ENCODE measurements around the gene KIAA1671.

KIAA1671 gene

DNA sequence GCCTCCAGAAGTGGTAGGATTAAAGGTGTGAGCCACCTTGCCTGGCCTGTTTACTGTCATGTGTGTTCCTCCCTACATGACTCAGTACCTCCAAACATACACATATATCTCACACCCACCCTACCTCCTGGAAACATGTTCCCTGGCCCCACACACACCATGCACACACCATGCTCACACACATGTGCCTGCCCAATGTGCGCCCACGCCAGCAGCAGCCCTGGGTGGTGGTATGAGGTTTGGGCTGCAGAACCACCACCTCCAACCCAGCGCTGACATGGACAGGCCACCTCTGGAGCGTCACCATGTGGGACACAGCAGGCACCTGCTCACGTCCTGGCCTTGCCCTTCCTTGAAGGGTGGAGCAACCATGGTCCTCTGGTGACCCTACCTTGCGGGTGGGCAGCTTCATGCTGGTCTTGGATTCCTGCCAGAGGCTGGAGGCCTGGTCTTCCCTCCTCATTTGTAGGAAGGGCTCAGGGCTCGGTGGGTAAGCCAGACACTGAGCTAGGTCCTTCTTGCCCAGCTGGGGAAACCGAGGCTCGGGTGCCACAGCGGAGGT is 37.9 kb downstream of the KIAA1671 start:
- no peaks in the 10 kb centered on the region for H3K9me3 ChIP-seq (ENCODE audit: insufficient read depth, low read length)
- no peak for DNase-seq (ENCODE audit: low read depth, low spot score)
- H3K9ac ChIP-seq (ENCODE audit: insufficient read length, low read depth) = no peak overlapping the region
- H3K36me3 ChIP-seq (ENCODE audit: insufficient read depth, insufficient read length, low read length) = no peaks in the 10 kb centered on the region
- H3K4me3 ChIP-seq (ENCODE audit: insufficient read length, low read depth) = no peak overlapping the region
- H3K27me3 ChIP-seq (ENCODE audit: insufficient read depth, insufficient read length) = no peaks in the 10 kb centered on the region
- H3K4me1 ChIP-seq (ENCODE audit: insufficient read depth, insufficient read length) = peaks cover 8% of the 10 kb centered on the region
- TF ChIP-seq SUZ12 (IDR thresholded peaks at IDR 0.05; ENCODE audit: extremely low read depth, insufficient read depth, insufficient read length) (no peak), YY1 (IDR thresholded peaks at IDR 0.05; ENCODE audit: insufficient read depth, insufficient read length) (no peak), ZNF274 (IDR thresholded peaks at IDR 0.05; ENCODE audit: low read depth, low read length) (no peak)

DNA sequence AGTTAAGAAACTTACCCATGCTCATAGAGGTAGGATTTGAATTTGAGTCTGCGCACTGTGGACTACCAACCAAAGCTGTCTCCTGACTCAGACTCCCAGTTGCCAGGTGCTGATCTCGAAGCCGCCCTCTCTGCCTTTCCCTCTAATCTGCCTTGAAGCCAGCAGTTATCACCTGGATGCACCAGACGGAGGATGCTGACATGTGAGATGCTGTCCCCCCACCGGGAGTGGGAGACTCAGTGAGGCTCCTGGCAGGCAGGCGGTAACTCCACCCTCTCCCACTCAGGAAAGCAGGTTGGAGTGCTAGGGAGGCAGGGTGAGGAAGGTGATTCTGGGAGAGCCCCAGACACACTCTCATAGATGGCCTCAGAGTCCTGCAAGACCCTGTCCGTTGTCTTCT is 40.4 kb downstream of the KIAA1671 start:
- Histone ChIP-seq H3K36me3 (ENCODE audit: insufficient read depth, insufficient read length, low read length) (no peaks in the 10 kb centered on the region), H3K9me3 (ENCODE audit: insufficient read depth, low read length) (no peaks in the 10 kb centered on the region), H3K27me3 (ENCODE audit: insufficient read depth, insufficient read length) (no peaks in the 10 kb centered on the region), H3K9ac (ENCODE audit: insufficient read length, low read depth) (peak overlapping the region; percentile 42), H3K4me1 (ENCODE audit: insufficient read depth, insufficient read length) (peaks cover 7% of the 10 kb centered on the region), H3K4me3 (ENCODE audit: insufficient read length, low read depth) (no peak overlapping the region)
- DNase-seq (ENCODE audit: low read depth, low spot score) = no peak
- TF ChIP-seq ZNF274 (IDR thresholded peaks at IDR 0.05; ENCODE audit: low read depth, low read length) (no peak), SUZ12 (IDR thresholded peaks at IDR 0.05; ENCODE audit: extremely low read depth, insufficient read depth, insufficient read length) (no peak), YY1 (IDR thresholded peaks at IDR 0.05; ENCODE audit: insufficient read depth, insufficient read length) (no peak)

DNA sequence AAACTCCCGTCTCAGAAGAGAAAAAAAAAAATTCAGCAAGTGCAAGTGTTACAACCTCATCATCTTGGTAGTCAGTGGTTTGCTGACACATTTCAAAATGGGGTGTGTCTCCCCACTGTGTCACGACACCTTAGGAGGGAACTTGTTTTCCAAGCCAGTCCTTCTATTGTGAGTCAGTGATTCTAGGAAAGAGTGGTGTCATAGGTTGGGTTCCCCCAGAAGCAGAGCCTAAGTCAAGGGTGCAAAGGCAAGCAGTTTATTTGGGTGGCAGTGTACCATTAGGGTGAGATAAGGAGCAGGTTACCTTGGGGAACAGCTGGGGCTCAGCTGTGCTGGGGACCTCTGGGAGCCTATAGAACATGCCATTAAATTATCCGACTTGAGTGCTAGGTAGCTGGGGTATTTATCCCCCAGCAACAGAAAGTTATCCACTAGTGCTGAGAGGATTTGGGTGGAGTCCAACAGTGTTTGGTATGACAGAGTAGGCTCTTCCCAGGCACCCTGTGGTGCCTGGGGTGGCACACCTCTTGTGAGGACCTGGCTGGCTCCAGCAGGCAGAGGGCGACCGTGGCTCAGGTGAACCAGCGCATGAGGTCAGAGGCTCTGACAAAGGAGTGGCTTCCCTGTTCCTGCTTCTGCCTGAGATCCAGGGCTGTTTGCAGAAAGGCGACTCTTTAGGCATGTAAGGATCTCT is 41.7 kb downstream of the KIAA1671 start:
- H3K4me3 ChIP-seq (ENCODE audit: insufficient read length, low read depth) = no peak overlapping the region
- H3K4me1 ChIP-seq (ENCODE audit: insufficient read depth, insufficient read length) = peaks cover 7% of the 10 kb centered on the region
- TF ChIP-seq ZNF274 (IDR thresholded peaks at IDR 0.05; ENCODE audit: low read depth, low read length) (no peak), SUZ12 (IDR thresholded peaks at IDR 0.05; ENCODE audit: extremely low read depth, insufficient read depth, insufficient read length) (no peak), YY1 (IDR thresholded peaks at IDR 0.05; ENCODE audit: insufficient read depth, insufficient read length) (no peak)
- no peaks in the 10 kb centered on the region for H3K27me3 ChIP-seq (ENCODE audit: insufficient read depth, insufficient read length)
- H3K9me3 ChIP-seq (ENCODE audit: insufficient read depth, low read length) = no peaks in the 10 kb centered on the region
- peak overlapping the region; percentile 1 for H3K9ac ChIP-seq (ENCODE audit: insufficient read length, low read depth)
- no peak for DNase-seq (ENCODE audit: low read depth, low spot score)
- H3K36me3 ChIP-seq (ENCODE audit: insufficient read depth, insufficient read length, low read length) = no peaks in the 10 kb centered on the region

DNA sequence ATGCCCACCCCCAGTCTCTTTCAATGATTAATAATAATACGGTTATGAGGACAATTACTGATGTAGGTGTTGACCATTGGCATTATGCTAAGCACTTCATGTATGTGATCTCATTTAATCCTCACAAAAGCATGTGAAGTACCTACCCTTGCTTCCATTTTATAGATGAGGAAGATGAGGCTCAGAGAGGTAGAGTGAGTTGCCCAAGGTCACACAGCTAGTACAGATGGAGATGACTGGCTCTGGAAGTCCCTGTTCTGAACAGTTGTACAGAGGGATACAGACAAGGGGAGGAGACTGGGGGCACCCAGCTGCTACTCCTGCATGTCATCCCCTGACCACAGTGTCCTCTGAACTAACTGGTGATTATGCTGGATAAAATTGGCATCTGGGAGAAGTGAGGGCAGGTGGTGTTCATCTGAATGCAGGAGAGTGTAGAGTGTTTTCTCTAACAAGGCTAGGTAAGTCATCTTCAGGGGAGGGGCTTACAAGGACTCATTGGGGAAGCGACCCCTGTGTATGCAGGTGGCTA is 43.2 kb downstream of the KIAA1671 start:
- DNase-seq (ENCODE audit: low read depth, low spot score) = no peak

DNA sequence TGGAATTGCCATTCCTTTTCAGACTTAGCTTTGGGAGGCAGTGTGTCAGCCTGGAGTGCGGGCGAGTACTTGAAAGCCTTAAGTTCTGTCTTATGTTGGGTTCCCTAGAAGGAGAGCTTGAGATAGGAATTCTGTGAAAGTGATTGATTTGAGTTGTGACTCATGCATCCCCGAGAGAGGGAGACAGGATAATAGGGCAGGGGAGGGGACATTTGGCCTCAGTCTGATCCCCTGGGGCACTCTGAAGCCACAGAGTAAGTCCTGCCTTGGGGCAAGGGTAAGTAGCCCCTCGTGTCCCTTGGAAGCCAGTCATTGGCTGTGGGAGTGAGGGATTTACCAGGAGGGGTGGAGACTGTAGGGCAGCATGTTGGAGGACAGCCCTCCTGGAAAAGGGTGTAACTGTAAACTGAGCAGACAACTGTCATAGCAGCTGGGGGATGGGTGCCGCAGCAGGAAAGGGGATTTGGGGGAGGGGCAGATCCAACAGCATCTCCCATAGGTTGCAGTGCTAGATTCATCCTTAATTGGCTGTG is 44.0 kb downstream of the KIAA1671 start:
- Histone ChIP-seq H3K9me3 (ENCODE audit: insufficient read depth, low read length) (no peaks in the 10 kb centered on the region), H3K36me3 (ENCODE audit: insufficient read depth, insufficient read length, low read length) (no peaks in the 10 kb centered on the region), H3K27me3 (ENCODE audit: insufficient read depth, insufficient read length) (no peaks in the 10 kb centered on the region), H3K4me1 (ENCODE audit: insufficient read depth, insufficient read length) (peaks cover 7% of the 10 kb centered on the region), H3K4me3 (ENCODE audit: insufficient read length, low read depth) (no peak overlapping the region), H3K9ac (ENCODE audit: insufficient read length, low read depth) (peak overlapping the region; percentile 58)
- peak; percentile 81 for DNase-seq (ENCODE audit: low read depth, low spot score)
- no peak for TF ChIP-seq ZNF274 (IDR thresholded peaks at IDR 0.05; ENCODE audit: low read depth, low read length)
- TF ChIP-seq YY1 (IDR thresholded peaks at IDR 0.05; ENCODE audit: insufficient read depth, insufficient read length) = no peak
- TF ChIP-seq SUZ12 (IDR thresholded peaks at IDR 0.05; ENCODE audit: extremely low read depth, insufficient read depth, insufficient read length) = no peak

More for the DNA sequence above, 43.2 kb downstream of the KIAA1671 start:
- no peaks in the 10 kb centered on the region for H3K36me3 ChIP-seq (ENCODE audit: insufficient read depth, insufficient read length, low read length)
- no peaks in the 10 kb centered on the region for H3K27me3 ChIP-seq (ENCODE audit: insufficient read depth, insufficient read length)
- no peaks in the 10 kb centered on the region for H3K9me3 ChIP-seq (ENCODE audit: insufficient read depth, low read length)
- peak overlapping the region; percentile 58 for H3K9ac ChIP-seq (ENCODE audit: insufficient read length, low read depth)
- no peak overlapping the region for H3K4me3 ChIP-seq (ENCODE audit: insufficient read length, low read depth)
- TF ChIP-seq ZNF274 (IDR thresholded peaks at IDR 0.05; ENCODE audit: low read depth, low read length) (no peak), YY1 (IDR thresholded peaks at IDR 0.05; ENCODE audit: insufficient read depth, insufficient read length) (no peak), SUZ12 (IDR thresholded peaks at IDR 0.05; ENCODE audit: extremely low read depth, insufficient read depth, insufficient read length) (no peak)
- H3K4me1 ChIP-seq (ENCODE audit: insufficient read depth, insufficient read length) = peaks cover 7% of the 10 kb centered on the region

DNA sequence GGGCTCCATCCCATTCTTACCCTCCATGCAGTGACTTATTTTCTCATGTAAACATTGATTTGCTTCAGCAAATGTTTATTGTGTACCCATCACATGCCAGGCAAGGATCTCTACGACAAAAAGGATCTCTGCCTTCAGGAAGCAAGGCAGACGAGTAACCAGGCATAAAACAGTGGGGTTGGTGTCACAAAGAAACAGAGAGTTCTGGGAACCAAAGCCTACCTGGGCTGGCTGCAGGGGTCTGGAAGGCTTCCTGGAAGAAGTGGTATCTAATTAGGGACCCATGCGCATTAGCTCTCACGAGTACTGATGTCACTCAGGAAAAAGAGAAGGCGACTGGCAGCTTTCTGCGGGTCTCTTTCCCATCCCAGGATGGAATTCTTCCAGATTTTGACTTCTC is 44.5 kb downstream of the KIAA1671 start:
- Histone ChIP-seq H3K4me3 (ENCODE audit: insufficient read length, low read depth) (no peak overlapping the region), H3K9ac (ENCODE audit: insufficient read length, low read depth) (peak overlapping the region; percentile 13), H3K4me1 (ENCODE audit: insufficient read depth, insufficient read length) (peaks cover 8% of the 10 kb centered on the region), H3K9me3 (ENCODE audit: insufficient read depth, low read length) (no peaks in the 10 kb centered on the region), H3K27me3 (ENCODE audit: insufficient read depth, insufficient read length) (no peaks in the 10 kb centered on the region), H3K36me3 (ENCODE audit: insufficient read depth, insufficient read length, low read length) (no peaks in the 10 kb centered on the region)
- no peak for TF ChIP-seq ZNF274 (IDR thresholded peaks at IDR 0.05; ENCODE audit: low read depth, low read length)
- DNase-seq (ENCODE audit: low read depth, low spot score) = no peak

DNA sequence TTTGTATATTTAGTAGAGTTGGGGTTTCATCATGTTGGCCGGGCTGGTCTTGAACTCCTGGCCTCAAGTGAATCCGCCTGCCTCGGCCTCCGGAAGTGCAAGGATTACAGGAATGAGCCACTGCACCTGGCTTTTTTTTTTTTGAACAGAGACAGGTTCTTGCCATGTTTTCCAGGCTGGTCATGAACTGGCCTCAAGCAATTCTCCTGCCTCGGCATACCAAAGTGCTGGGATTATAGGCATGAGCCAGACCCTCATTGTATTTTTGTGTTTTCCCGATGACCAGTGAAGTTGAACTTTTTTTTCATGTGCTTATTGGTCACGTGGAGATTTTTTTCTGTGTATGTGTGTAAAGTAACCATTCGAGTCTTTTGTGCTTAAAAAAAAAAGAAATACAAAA is 48.2 kb downstream of the KIAA1671 start:
- Histone ChIP-seq H3K27me3 (ENCODE audit: insufficient read depth, insufficient read length) (no peaks in the 10 kb centered on the region), H3K4me1 (ENCODE audit: insufficient read depth, insufficient read length) (peaks cover 8% of the 10 kb centered on the region), H3K36me3 (ENCODE audit: insufficient read depth, insufficient read length, low read length) (no peaks in the 10 kb centered on the region), H3K4me3 (ENCODE audit: insufficient read length, low read depth) (no peak overlapping the region), H3K9me3 (ENCODE audit: insufficient read depth, low read length) (no peaks in the 10 kb centered on the region), H3K9ac (ENCODE audit: insufficient read length, low read depth) (no peak overlapping the region)
- TF ChIP-seq YY1 (IDR thresholded peaks at IDR 0.05; ENCODE audit: insufficient read depth, insufficient read length) = no peak
- TF ChIP-seq SUZ12 (IDR thresholded peaks at IDR 0.05; ENCODE audit: extremely low read depth, insufficient read depth, insufficient read length) = no peak
- TF ChIP-seq ZNF274 (IDR thresholded peaks at IDR 0.05; ENCODE audit: low read depth, low read length) = no peak
- no peak for DNase-seq (ENCODE audit: low read depth, low spot score)
